ENCODE measurements around the gene RHOF.

DNA sequence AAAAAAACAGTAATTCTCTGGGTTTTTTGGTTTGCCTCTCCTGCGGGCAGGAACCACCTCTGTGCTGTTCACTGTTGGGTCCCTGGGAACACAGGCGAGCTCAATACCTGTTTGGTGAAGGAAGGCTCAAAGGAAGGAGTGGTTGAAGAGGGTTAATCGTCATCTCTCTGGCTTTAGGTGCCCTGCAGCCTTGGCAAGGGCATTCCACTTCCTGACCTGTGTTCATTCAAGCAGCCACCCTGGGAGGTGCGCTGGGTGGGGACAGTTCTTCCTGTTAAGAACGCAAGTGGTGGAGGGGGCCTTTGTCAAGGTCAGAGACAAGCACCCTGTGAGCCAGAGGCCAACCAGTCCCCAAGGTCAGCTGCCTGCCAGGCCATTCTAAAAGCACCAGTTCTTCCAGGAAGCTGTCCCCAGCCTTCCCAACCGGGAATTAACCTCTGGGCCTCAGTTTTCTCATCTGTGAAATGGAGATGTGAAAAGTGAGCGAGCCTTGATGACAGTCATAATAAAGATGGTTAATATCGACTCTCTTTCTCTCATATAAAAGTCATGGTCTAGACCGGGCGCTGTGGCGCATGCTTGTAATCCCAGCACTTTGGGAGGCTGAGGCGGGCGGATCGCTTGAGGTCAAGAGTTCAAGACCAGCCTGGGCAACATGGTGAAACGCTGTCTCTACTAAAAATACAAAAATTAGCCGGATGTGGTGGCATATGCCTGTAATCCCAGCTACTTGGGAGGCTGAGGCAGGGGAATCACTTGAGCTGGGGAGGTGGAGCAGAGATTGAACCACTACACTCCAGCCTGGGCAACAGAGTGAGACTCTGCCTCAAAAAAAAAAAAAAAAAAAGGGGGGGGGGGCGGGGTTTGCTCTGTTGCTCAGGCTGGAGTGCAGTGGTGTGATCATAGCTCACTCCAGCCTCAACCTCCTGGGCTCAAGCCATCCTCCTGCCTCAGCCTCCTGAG lies 6.1 kb downstream of the RHOF start:
- TF ChIP-seq EZH2 (IDR thresholded peaks at IDR 0.05; ENCODE audit: low read length, unreplicated experiment) = no peak
- TF ChIP-seq CTCF (conservative IDR thresholded peaks at IDR 0.05; ENCODE audit: low read depth, low read length) = no peak
- TF ChIP-seq EZH2phosphoT487 (IDR thresholded peaks at IDR 0.05; ENCODE audit: borderline replicate concordance, low read length) = no peak

All from PC-3 (cell line).